Activated CD8-positive, alpha-beta memory T cell treated with anti-CD3 and anti-CD28 coated beads, Interleukin-2, amount 50 U/mL, for 1 hour (primary cell): ENCODE data around the gene ZXDC.

ENCODE experiments used
- DNase-seq: peaks from one replicate; pipeline ENCODE4 v3.0.0-alpha.2; 2020; ENCODE audit errors: extremely low read depth

Gene ZXDC

DNA sequence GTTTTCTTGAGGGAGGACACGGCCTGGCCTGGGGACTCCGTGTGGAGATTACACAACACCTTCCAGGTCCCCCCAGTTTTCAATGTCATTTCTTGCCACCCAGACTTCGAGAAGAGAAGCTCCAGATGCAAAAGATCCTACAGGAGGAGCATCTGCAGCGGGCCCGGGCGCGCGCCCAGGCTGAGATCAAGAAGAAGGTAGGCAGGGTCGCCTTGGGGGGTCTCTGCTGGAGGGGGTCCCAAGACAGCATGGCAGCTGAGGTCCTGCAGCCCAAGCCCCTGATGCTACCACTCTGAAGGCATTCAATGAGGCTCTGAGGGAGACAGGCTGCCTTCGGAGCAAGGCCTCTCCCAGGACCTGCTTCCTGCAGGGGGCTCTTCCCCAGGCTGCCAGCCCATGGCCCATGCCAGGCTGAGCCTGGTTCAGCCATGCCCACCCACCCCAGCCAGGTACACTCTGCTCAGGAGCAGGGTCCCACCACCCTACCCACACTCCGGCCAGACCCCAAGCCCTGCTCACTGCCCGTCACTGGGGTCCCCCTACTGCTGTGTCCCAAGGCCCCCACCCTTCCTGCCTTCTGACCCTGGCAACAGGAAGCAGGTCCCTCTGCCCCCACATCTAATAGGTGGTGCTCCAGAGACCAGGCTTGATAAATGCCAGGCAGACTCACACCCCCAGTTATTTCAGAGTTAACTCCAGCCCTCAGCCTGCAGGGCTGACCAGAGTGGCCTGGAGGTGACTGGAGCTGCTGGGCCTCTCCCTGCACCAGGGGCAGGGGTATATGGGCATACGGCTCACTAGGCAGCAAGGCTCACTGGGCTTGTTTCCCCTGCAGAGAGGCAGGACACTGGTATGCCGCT lies 40.0 kb downstream of the ZXDC start:
- no peak for DNase-seq

DNA sequence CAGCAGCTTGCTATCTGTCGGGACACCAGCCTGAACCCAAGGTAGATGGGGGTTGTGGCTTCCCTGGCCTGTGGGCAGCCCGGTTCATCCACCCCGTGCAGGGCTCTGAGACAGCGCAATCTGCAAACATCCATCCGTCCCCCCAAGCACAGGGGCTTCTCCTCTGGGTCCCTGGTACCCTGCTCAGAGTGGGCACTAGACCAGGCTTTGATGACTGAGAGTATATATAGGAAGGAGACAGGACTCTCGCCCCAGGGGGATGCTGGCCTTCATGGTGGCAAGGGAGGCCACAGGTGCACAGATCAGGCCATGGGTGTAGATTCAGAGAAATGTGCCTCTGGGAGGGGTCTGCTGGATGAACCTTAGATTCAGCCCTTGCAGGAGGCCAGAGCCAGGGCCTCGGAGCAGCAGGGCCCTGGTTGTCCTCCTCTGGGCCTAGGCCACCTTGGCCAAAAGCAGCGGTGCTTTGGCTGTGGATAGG lies 40.7 kb downstream of the ZXDC start:
- DNase-seq, result no peak

DNA sequence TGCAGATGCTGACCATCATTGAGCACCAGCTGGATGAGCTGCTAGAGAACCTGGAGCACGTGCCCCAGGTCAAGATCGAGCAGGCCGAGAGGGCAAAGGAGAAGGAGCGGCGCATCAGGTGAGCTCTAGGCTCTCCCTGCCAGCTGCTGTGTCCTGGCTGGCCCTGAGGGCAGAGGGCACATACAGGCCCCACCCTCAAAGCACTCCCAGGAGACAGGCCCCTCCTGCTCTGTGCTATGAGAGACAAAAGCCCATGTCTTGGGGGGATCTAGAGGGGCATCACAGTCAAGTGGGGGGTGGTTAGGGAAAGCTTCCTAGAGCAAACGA lies 41.5 kb downstream of the ZXDC start:
- no peak for DNase-seq

DNA sequence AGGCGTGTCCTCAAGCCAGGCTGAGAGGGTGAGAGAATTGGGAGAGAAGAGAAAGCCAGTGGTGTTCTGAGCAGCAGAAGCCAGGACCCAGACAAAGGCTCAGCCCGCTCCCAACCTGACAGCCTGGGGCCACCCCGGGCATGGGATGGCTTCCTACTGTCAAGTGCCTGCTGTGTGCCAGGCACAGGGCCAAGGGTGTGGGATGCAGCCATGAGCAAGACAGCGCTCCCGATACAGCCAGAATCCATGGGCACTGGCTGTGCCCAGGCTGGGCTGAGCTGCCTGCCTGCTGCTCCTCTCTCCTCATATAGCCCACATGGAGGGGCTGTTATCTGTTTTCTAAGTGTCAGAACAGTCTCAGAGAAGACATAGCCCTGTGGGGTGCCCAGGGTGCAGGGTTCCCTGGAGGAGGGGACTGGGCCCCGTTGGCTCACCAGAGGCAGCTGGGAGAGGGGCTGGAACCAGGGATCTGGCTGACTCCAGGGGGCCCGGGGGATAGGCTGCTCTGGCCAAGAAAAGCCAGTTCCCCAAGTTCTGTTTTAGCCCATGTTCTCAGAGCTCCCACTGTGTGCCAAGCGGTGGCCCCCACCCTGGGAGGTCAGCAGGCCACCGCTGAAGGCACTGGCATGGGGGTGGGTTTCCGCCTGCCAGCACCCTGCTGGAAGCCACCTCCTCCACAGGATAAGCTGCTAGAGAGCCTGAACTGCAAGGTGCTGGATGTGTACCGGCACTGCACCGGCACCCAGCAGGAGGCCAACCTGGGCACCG lies 42.0 kb downstream of the ZXDC start:
- no peak for DNase-seq

DNA sequence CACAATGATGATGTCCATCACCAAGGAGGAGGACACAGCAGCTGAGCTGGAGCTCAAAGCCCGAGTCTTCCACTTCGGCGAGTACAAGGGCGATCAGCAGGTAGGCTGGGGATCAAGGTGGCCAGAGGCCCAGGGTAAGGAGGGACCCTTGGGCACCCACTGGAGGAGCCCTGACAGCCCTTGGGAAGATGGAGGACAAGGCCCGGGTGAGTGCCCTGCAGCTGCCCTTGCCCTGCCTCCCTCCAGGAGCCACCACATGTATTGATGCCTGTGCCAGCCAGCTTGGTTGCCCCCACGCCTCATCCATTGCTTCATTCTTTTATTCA lies 42.6 kb downstream of the ZXDC start:
- no peak for DNase-seq

DNA sequence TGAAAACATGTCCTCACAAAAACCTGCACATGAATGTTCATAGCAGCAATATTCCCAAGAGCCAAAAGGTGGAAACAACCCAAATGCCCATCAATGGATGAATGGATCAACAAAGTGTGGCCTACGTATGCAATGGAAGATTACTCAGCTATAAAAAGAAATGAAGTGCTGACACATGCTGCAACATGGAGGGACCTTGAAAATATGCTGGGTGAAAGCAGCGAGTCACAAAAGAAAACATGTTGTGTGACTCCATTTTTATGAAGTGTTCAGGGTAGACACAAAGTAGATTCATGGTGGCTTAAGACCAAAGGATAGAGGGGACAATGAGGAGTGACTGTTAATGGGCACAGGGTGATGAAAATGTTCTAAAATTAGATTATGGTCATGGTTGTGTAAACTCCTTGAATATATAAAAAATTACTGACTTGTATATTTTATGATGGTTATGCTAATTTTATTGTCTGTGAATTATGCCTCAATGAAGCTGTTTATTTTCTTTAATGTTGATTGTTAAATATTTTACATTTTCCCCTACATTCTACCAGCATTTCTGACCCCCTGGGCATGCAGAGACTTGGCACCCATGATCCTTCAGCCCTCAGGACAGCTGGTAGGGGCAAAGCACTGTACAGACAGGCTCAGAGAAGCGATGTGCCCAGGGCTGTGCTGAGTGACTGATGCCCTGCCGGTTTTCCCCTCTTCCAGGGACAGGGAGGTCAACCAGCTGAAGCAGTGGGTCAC lies 43.2 kb downstream of the ZXDC start:
- DNase-seq, result no peak

DNA sequence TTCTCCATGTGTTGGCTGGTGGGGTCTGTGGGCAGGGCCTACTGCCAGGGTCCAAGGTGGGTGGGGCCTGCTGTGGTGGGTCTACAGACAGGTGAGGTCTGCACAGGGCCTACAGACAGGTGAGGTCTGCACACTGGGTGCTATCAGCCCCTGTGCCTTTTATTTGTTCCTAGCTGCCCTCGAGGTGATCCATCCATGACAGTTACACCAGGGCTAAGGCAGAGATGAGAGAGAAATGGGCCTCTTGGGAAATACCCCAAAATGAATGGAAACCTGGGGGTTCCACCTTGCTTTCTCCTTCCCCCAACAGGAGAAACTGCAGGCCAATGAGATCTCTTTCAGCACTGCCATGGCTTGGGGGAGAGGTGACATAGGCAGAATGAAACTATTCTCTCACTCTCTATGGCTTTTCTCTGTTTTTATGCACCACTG lies 44.6 kb downstream of the ZXDC start:
- no peak for DNase-seq

DNA sequence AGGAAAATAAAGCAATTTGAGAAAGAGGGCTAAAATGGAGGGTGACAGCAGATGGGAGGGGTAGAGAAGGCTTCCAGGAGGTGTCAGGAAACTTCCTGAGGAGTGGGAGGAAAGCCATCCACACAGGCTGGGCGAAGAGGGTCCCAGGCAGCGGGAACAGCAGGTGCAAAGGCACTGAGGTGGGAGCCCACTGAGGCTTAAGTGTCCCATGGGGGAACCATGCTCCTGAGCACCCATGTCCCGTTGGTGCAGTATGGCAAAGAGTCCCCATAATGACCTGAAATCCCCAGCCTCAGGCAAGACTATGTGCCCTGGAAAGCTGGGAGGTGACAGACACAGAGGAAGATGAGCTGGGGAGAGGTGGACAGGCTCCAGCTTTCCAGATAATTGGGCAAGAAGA lies 50.9 kb downstream of the ZXDC start:
- DNase-seq, result no peak

DNA sequence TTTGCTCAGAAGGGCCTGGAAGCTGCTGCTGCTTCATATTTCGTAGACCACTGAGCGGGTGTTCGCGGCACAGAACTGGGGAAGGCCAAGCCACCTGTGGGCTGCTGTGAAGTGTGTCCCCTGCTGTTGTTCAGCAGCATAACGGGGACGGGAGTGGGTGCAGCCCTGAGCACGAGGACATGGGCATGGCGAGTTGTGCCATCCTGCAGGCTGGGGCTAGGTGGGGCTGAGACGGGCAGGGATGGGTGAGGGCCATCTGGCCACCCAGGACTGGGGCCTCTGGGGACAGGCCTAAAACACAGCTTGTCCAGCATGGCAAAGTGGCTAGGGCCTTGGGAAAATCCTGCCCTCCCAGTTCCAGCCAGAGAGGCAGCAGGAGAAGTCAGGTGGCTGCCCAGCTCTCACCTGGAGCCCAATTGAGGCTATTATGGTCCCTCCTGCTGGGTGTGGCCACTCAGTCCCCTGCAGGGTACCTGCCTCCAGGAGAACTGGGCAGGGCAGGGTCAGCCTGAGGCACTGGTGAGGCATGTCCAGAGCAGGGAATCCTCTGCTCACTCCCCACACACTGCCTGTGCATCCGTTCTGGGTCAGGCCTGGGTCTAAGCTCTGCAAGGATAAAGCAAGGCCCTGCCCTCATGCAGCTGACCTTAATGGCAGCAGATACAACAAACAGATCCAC lies 51.5 kb downstream of the ZXDC start:
- no peak for DNase-seq

DNA sequence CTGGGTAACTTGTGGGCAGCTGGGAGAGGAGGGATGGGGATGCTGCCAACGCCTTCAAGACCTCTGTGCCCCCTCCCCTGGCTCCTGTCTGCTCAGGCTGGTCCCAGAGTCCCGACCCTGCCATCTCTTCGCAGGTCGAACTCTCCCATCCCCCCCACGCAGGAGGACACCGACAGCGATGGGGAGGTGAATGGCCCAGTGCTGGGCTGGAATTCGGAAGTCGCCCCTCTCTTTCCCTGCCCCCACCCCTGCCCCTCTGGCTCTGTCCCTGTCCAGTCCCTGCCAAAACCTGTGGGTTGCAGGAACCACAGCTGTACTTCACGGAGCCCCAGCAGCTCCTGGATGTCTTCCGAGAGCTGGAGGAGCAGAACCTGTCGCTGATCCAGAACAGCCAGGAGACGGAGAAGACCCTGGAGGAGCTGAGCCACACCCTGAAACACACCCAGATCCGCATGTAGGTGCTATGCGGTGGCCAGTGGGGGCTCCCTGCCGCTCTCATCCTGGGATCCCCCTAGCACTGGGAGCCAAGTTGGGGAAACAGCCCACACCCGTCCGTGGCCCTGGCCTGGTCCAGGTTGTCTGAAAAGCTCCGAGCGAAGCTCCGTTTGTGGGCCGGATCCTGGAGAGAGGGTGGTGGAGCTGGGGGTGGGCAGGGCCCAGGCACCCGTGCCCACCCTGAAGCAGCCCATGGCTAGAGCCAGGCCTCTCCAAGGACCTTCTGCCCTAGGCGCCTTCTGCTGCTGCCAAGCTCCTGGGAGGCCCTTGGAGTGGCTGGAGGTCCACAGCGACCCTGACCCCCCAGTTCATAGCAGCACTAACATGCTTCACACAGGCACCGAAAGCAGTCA lies 52.3 kb downstream of the ZXDC start:
- no peak for DNase-seq

DNA sequence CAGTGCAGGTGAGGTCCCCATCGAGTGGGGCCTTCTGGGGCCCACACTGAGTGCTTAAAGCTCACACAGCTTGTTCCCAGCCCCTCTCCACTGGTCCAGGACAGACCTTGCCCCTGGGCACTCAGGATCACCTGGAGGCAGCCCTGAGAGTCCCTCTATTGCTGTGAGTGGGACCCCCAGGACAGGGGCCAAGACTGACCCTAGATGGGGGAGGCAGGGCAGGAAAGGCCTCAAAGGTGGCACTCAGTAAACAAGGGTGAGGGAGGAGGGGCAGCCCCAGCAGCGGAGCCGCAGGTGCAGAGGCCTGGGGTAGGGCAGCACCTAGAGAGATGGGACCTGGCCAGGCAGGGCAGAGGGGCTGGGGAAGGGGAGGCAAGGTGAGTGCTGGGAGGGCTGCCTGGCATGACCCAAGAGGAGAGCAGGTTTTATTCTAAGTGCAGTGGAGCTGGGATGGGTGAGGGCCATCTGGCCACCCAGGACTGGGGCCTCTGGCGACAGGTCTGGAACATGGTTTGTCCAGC lies 53.1 kb downstream of the ZXDC start:
- DNase-seq, result no peak

DNA sequence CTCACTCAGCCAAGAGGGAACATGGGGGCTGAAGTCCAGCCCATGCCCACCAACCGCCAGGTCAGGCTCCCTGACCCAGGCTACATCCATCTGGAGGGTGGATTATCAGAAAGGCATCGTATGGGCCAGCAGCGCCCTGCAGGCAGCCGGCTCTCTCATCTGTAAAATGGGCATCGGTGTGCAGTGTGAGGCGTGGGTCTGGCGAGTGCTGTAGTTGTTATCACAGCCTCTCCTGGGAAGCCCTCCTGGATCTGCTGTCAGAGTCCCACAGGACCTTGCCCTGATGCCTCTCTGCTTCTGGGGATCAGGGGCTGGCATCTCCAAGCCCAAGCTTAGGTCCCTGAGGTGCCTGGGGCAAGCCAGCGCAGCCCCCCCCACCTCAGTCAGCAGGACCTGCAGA lies 53.6 kb downstream of the ZXDC start:
- DNase-seq, result no peak

DNA sequence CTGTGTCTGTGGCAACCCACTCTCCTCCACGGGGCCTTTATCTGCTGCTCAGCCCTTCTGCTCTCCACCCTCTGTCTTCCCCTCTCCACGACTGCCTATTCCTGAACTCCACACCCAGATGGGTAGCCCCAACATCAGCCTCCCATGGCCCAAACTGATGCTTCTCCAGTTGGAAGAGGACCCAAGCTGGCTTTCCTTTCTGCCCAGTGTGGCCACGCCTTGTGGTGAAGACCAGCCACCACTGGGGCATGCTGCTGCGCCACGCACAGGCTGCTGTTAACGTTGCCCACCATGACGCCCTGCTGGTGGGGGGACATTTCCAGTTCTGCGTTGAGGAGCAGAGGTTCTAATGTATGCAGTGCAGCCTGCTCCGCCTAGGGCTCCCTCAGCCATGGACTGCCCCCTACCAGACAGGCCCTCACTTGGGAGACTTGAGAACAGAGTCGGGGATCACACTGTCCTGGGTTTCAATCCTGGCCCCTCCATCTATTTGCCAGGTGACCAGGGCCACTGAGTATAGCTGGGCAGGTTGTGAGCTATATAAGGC lies 54.0 kb downstream of the ZXDC start:
- DNase-seq, result no peak

DNA sequence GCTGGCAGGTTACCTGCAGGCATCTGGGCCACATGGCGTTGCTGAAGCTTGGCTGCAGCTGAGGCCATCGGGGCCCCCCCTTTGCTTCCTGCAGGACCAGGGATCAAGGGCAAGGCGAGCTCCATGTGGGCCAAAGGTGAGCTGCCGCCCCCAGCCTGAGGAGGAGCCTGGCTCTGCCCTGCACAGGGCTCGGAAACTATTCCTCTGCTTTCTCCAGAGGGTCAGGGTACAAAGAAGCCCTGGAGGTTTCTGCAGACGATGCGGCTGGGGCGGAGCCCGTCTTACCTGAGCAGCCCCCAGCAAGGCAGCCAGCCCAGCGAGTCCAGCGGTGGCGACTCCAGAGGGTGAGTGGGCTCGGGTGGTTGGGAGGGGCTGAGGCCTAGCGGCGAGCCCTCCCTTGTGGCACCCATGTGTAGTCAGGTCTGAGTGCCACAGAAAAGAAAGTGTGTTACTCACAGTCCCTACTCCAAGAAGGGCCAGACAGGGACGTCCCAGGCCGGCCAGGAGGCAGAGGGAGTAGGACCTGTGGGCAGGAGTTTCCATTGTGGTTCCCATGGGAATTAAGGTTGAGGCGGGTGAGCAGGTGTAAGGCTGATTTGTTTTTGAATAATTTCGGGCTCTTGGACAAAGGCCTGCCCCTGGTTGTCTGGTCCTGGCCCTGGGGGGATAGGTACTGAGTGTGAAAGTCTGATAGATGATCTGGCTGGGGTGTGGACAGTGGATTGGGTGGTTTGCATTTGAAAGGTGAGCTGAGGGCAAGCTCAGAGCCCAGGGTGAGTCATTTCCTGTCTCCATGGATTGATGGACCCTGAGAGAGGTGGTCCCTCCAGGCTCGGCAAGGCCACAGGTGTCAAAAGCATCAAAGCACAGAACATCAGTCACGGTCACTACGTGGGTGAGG lies 55.6 kb downstream of the ZXDC start:
- DNase-seq, result no peak

DNA sequence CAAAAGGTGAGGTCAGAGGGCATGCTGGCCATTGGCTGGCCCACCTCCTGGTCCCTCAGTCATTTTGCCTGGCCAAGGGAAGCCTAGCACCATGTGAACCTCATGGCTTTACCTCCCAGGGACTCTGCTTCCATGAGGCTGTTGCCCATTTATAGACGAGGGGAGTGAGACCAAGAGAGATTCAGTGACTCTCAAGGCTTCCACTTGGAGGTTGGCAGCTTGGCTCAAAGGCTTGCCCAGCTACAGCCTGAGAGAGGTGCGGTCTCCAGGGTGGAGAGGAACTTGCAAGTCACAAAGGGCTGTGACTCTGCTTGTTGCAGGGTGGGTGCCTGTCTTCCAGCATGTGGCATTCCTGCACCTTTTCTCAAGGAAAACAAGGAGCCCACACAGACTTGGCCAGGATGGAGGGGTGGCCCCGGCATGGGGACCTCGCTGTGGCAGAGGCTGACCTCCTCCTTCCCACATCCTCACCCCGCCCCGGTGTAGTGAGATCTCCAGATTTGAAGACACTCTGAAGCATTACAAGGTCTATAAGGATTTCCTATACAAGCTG lies 56.5 kb downstream of the ZXDC start:
- DNase-seq, result no peak

DNA sequence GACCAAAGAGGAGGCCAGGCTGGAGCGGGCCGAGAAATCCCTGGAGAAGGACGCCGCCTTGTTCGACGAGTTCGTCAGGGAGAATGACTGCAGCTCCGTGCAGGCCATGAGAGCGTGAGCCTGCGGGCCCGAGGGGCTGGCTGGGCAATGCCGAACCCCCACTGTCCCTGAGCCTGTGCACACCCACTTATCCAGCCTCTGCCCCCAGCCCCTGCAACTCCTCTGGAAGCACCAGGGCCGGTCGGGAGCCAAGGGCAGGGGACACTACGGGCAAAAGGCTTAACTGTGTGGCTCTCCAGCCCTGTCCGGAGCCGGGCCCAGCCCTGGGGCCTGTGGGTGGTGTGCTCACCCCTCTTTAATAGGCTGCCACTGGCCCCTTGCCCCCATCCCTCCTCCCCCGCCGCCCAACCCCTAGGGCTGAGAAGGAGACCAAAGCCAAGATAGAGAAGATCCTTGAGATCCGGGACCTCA lies 57.0 kb downstream of the ZXDC start:
- DNase-seq, result no peak

DNA sequence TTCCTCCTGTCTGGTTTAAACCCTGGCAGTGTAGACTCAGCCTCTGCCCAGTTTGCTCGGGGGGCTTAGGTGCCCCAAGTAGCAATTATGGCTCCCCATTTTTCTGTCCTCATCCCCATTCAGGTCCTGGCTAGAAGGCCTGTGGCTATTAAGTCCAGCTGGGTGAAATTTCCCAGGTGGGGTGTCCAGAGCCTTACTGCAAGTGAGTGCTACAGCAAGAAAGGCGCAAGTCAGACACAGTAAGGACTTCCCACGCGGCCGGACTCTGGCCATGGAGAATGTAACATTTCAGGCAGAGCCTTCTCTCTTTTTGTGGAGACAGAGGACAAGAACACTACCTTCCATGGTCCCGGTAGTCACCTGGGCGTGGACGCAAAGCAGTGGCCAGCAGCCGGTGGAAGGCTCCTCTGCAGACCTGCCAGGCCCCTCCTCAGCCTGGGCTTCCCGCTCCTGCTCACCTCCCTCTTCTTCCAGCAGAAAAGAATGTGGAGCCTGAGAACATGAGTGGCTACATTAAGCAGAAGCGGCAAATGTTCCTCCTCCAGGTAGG lies 57.6 kb downstream of the ZXDC start:
- no peak for DNase-seq

DNA sequence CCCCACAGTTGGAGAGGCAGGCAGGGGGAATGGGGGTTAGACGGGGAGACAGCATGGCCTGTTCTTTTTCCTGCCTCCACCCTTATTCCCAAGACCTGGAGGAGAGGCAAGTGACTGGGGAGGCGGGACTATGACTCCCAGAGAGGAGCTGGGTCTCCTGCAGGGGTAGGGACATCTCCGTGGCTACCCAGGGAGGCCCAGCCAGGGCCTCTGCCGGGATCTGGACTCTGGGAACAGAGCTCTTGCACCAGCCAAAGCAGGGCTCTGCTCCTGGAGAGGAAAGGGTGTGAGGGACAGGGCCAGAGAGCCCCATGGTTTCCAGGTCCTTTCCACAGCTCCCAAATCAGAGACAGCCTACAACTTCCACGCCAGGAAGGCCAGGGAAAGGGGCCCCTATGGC lies 58.2 kb downstream of the ZXDC start:
- DNase-seq, result no peak

DNA sequence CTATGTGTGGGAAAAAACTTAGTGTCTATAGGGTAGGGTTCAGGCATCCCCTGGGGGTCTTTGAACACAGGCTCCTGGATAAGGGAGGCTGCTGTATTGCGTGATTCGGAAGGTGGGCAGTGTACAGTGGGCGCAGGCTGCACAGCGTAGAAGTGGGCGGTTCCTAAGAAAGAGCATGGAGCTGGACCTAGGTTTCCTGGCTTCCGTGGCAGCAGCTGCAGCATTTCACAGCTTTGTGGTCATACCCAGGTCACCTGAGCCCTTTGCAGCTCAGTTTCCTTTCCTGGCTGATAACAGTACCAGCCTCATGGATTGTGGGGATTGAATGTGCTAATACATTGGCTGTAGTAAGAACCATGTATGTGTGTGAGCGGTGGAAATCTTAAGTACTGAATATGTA lies 58.7 kb downstream of the ZXDC start:
- DNase-seq, result no peak
